SU-DHL-6 (cell line): ENCODE data around the gene GRM3.

Experiments used
- H2AFZ ChIP-seq: fragments of 200-600 bp; sonication (generic); 2 replicates; pipeline ENCODE4 v1.6.1; 2014; ENCODE audit warnings: low read depth, mild to moderate bottlenecking, moderate library complexity, mixed read lengths, antibody characterized with exemption, low read length; ENCODE audit not compliant: severe bottlenecking
- H3F3A ChIP-seq: fragments of 200-600 bp; shearing (Covaris generic); 2 replicates; pipeline ENCODE4 v1.6.0; 2016; ENCODE audit warnings: antibody characterized with exemption, mild to moderate bottlenecking; ENCODE audit not compliant: insufficient read depth
- H3K27ac ChIP-seq: fragments of 200-600 bp; sonication (generic); 2 replicates; pipeline ENCODE4 v1.5.1; 2016; ENCODE audit warnings: low read depth, mild to moderate bottlenecking, low read length, moderate library complexity, mixed read lengths
- H3K27me3 ChIP-seq: fragments of 200-600 bp; sonication (generic), shearing (Covaris generic); 2 replicates; pipeline ENCODE4 v1.6.0; 2014; ENCODE audit warnings: mild to moderate bottlenecking, low read length
- H3K36me3 ChIP-seq: fragments of 200-600 bp; sonication (generic); 2 replicates; pipeline ENCODE4 v1.6.1; 2014; ENCODE audit warnings: mild to moderate bottlenecking, low read length, mixed read lengths
- H3K4me2 ChIP-seq: fragments of 300-600, 200-600 bp; shearing (Covaris generic), sonication (generic); 2 replicates; pipeline ENCODE4 v1.6.0; 2014; ENCODE audit warnings: low read length, low read depth, mild to moderate bottlenecking; ENCODE audit not compliant: poor library complexity, severe bottlenecking
- H3K4me3 ChIP-seq: fragments of 200-600 bp; sonication (generic); 2 replicates; pipeline ENCODE4 v1.5.1; 2014; ENCODE audit warnings: antibody characterized with exemption, low read length, mild to moderate bottlenecking, mixed read lengths; ENCODE audit not compliant: insufficient read depth, poor library complexity, severe bottlenecking
- H3K79me2 ChIP-seq: fragments of 200-600 bp; sonication (generic); 2 replicates; pipeline ENCODE4 v1.6.1; 2014; ENCODE audit warnings: mild to moderate bottlenecking, low read length, moderate library complexity; ENCODE audit not compliant: insufficient read depth
- H3K9ac ChIP-seq: fragments of 200-600 bp; sonication (generic); 2 replicates; pipeline ENCODE4 v1.7.0; 2014; ENCODE audit warnings: mild to moderate bottlenecking, low read length
- H3K9me2 ChIP-seq: fragments of 200-600 bp; sonication (generic); replicated peaks from 2 replicates; pipeline ENCODE4 v1.6.1; 2014; ENCODE audit warnings: low read length; ENCODE audit not compliant: insufficient read depth
- H3K9me3 ChIP-seq: fragments of 200-600 bp; sonication (generic); 2 replicates; pipeline ENCODE4 v1.6.1; 2014; ENCODE audit warnings: low read length, mixed read lengths; ENCODE audit not compliant: insufficient read depth
- H4K20me1 ChIP-seq: fragments of 200-600 bp; sonication (generic); 2 replicates; pipeline ENCODE4 v1.6.1; 2014; ENCODE audit warnings: low read depth, mild to moderate bottlenecking, antibody characterized with exemption, low read length, moderate library complexity, mixed read lengths
- EZH2phosphoT487 ChIP-seq: fragments of 200-600 bp; sonication (generic), shearing (Covaris generic); conservative IDR thresholded peaks from 2 replicates; pipeline ENCODE4 v1.6.1; 2018; ENCODE audit warnings: mild to moderate bottlenecking, antibody characterized with exemption, low read length, moderate library complexity, mixed read lengths
- TF ChIP-seq, protein P1 (sequence below): fragments of 200-600 bp; sonication (generic); IDR thresholded peaks from one replicate; pipeline ENCODE4 v1.5.1; 2017; ENCODE audit warnings: antibody characterized with exemption, mild to moderate bottlenecking, low read length, moderate library complexity; ENCODE audit not compliant: insufficient read depth, poor library complexity, severe bottlenecking

GRM3 gene

GRCh38 chr7:86867163-86867762, 223.6 kb downstream of the GRM3 start:
- H3K4me2 ChIP-seq, result no peak overlapping the region
- H3K79me2 ChIP-seq, result no peaks in the 10 kb centered on the region
- TF ChIP-seq, protein P1, sequence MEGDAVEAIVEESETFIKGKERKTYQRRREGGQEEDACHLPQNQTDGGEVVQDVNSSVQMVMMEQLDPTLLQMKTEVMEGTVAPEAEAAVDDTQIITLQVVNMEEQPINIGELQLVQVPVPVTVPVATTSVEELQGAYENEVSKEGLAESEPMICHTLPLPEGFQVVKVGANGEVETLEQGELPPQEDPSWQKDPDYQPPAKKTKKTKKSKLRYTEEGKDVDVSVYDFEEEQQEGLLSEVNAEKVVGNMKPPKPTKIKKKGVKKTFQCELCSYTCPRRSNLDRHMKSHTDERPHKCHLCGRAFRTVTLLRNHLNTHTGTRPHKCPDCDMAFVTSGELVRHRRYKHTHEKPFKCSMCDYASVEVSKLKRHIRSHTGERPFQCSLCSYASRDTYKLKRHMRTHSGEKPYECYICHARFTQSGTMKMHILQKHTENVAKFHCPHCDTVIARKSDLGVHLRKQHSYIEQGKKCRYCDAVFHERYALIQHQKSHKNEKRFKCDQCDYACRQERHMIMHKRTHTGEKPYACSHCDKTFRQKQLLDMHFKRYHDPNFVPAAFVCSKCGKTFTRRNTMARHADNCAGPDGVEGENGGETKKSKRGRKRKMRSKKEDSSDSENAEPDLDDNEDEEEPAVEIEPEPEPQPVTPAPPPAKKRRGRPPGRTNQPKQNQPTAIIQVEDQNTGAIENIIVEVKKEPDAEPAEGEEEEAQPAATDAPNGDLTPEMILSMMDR, result no peak
- TF ChIP-seq EZH2phosphoT487, result no peak
- H4K20me1 ChIP-seq, result peaks cover 5% of the 10 kb centered on the region; the same call in 1 of the 2 replicates
- H3K9me2 ChIP-seq, result no peaks in the 10 kb centered on the region
- H3K27ac ChIP-seq, result no peak overlapping the region
- no peak overlapping the region for H3K4me3 ChIP-seq
- H3K36me3 ChIP-seq, result no peaks in the 10 kb centered on the region; the same call in 1 of the 2 replicates
- H3K9me3 ChIP-seq, result no peaks in the 10 kb centered on the region
- H2AFZ ChIP-seq, result no peak overlapping the region
- no peaks in the 10 kb centered on the region for H3F3A ChIP-seq
- H3K9ac ChIP-seq, result no peak overlapping the region
- H3K27me3 ChIP-seq, result no peaks in the 10 kb centered on the region

- no peak overlapping the region for H3K4me3 ChIP-seq
- no peaks in the 10 kb centered on the region for H3K79me2 ChIP-seq
- H3K4me2 ChIP-seq, result no peak overlapping the region
- H2AFZ ChIP-seq, result no peak overlapping the region
- H3F3A ChIP-seq, result no peaks in the 10 kb centered on the region
- no peak overlapping the region for H3K27ac ChIP-seq
- no peaks in the 10 kb centered on the region for H3K9me3 ChIP-seq
- H4K20me1 ChIP-seq, result no peaks in the 10 kb centered on the region
- no peaks in the 10 kb centered on the region for H3K9me2 ChIP-seq
- no peak overlapping the region for H3K9ac ChIP-seq
- no peaks in the 10 kb centered on the region for H3K27me3 ChIP-seq
- no peak for TF ChIP-seq EZH2phosphoT487
- TF ChIP-seq, protein P1, result no peak
- H3K36me3 ChIP-seq, result no peaks in the 10 kb centered on the region
Measured at GRCh38 chr7:86876146-86876545, 232.4 kb downstream of the GRM3 start.

GRCh38 chr7:86884152-86884551, 240.4 kb downstream of the GRM3 start:
- no peak overlapping the region for H3K4me2 ChIP-seq
- no peaks in the 10 kb centered on the region for H3K36me3 ChIP-seq
- no peaks in the 10 kb centered on the region for H3K79me2 ChIP-seq
- no peaks in the 10 kb centered on the region for H4K20me1 ChIP-seq
- H3K9me3 ChIP-seq, result no peaks in the 10 kb centered on the region
- no peak overlapping the region for H3K4me3 ChIP-seq
- no peak overlapping the region for H3K9ac ChIP-seq
- H3K27ac ChIP-seq, result no peak overlapping the region
- TF ChIP-seq, protein P1, result no peak
- no peak for TF ChIP-seq EZH2phosphoT487
- H3F3A ChIP-seq, result no peaks in the 10 kb centered on the region
- H3K27me3 ChIP-seq, result no peaks in the 10 kb centered on the region
- no peak overlapping the region for H2AFZ ChIP-seq
- no peaks in the 10 kb centered on the region for H3K9me2 ChIP-seq
